Ramos (cell line): ENCODE measurements around the gene ARPP21.
"Not testable (repeated sequence)": the region's sequence is repeated elsewhere in the genome, so short reads cannot be mapped to it uniquely, and the experiment has no call there.

Experiments
- in situ Hi-C: fragments of 300-500 bp; cut with MboI; formaldehyde crosslinking; loops from one replicate; pipeline ENCODE4 v1.14.3; 2022; ENCODE audit warnings: low sequenced_read_pairs; ENCODE audit not compliant: unreplicated experiment

Gene ARPP21

DNA sequence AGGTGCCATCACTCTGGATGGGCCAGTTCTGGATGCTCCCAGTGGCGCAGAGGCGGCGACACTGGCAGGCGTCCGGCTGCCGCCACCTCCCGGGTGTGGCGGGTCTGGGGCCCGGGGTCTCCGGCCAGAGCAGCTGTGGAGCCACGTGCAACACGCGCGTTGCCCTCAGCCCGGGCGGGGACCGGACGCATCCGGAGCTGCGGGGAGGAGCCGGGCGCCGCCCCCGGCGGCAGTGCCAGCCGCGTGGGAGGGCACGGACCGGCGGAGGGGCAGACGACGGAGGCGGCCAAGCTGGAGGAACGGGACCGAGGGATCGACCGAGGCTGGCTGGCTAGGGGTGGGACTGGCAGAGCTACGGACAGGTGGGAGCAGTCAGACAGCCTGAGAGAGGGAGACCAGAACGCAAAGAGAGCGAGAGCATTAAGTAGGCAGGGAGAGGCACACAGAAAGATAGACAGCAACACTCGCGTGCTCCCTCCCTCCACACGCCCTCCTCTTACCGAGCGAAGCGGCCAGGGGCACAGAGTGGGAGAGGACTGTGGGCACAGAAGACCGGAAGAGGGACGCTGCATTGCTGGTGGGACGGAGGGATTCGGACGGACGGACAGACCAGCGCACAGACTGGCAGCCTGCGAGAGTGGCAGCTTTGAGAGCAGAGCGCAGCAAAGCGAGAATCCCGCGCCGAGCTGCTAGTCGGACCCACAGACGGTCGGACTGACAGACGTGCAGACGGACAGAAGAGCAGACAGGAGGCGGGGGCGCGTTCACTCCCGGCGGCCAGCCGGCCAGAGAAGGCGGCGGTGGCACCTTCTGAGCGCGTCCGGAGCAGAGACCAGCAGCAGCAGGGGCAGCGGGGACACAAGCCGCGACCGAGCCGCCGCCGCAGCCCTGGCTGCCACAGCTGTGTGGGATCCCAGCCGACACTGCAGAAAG, at the start of gene ARPP21:
Gene ARPP21, plus strand, starts transcription at position 272 of the 933 bp plus-strand sequence. CDS start 42,227 bp downstream, outside the sequence.
- in situ Hi-C loops = no loop called here

DNA sequence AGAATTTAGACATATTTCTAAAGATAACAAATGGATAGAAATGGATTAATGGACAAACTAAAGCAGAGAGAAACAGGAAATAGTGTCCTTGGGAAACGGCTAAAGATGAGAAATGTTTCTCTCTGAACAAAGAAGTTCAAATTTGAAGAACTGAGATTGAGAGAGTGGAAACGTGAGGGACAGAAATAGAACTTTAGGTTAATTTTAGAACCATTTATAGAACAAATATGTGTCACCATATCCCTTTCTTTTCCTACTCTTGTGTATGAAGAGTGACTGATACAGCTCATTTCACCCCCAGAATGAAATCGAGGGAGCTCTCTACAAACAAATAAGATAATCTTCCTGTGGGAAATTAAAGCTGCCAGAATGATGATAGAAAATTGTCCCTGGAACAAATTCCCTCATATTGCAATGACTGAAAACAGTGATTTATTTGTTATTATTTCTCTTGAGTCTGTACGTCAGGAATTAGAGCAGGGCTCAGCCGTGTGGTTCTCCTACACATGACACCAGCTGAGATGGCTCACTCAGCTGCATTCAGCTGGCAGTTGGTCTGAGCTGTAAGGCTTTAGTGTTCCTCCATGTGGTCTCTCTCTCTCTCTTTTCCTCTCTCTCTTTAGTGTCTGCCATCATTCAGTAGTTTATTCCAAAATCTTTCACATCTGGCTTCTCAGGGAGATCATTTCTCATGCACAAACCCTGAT, 46.6 kb upstream of the ARPP21 start:
- in situ Hi-C loops = no loop called here

DNA sequence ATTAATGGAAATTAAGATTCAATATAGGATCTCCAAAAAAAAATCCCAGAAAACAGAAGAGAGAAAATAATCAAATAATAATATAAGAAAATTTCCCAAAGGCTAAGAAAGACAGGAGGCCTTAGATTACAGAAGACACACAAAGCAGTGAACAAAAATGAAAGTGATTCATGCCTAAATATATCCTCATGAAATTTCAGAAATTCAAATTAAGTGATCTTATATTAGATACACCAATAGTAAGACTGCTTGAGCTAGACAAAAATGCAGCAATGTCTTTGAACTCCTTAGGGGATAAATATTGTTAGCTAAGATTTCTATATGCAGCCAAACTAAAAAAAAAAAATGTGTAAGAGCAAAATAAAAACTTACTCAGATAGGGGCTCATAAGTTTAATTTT, 44.6 kb upstream of the ARPP21 start:
- in situ Hi-C loops = no loop called here

DNA sequence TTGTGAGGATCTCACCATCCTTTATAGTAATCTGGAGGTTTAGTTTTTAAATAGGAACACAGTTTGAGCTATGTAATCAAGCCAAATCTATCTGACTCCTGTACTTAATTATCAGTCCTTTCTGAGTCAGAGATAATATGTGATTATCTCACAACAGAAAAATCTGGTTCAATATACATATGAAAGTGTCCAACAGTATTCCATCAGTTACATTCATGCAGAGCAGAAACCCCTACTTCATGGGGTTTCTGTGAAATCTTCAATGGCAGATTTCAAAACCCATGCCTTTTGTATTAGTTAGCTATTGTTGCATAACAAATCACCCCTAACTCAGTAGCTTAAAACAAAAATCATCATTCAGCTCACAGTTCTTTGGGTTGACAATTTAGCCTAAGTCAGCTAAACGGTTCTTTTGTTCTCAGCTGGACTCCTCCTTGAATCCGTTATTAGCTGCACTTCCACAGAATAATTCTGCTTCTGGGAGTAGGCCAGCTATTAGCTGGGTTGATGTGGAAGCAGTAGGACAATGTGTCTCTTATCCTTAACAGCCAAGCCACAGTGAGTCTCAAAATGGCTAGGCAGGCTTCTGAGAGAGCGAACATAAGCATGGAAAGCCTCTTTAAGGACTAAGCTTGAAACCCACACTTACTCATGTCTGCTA, 42.9 kb upstream of the ARPP21 start:
- in situ Hi-C loops = no loop called here

DNA sequence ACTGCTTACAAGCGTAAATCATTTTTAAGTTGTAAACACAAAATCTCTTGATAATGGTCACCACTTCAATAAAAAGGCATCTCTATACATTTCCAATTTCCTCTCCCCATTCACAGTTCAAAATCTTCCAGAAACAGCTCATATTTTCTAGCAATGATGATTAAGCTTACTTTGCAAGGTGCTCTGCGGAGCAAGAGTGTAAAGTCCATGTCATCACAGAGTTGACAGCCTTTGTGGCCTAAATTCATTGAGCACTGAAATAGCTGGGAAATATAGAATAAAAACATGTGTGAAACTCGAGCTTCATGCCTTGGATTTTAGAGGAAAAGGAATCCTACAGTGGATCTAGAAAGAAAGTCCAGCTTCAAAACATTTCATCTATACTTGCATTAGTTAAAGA, 41.8 kb upstream of the ARPP21 start:
- in situ Hi-C loops = no loop called here

DNA sequence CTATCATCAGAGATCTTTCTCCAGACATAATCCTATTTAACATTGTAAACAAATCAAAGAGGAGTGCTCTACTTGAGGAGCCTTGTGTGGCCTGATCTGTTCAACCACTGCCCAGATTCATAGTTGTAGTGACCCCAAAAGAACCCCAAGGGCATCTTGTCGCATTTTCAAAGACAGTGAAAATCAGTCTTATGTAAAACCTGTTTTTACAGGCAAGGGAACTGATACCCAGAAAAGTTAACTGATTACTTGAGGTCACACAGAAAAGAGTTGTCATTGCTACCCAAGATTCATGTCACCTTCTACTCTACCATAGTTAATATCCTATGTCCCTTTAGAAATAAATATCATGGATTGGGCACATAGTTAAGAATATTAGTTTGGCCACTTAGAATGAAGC, 40.5 kb upstream of the ARPP21 start:
- in situ Hi-C loops = no loop called here

DNA sequence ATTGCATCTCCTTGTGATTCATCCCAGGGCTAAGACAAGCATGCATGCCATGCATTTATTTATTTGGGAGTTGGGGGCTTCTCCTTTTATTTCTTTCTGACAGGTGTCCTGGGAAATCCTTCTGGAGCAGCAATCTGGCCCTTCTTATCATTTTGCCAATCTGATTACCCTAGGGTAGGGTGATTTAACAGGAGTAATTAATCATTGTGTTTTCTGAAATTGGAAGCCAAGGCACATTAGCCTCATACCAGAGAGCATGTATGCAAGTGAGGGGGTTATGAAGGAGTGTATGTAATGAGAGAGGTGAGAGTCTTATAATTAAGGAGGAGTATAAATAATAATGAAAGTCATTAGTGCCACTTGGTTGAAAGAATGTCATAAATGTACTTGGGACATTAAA, 37.4 kb upstream of the ARPP21 start:
- in situ Hi-C loops = no loop called here

DNA sequence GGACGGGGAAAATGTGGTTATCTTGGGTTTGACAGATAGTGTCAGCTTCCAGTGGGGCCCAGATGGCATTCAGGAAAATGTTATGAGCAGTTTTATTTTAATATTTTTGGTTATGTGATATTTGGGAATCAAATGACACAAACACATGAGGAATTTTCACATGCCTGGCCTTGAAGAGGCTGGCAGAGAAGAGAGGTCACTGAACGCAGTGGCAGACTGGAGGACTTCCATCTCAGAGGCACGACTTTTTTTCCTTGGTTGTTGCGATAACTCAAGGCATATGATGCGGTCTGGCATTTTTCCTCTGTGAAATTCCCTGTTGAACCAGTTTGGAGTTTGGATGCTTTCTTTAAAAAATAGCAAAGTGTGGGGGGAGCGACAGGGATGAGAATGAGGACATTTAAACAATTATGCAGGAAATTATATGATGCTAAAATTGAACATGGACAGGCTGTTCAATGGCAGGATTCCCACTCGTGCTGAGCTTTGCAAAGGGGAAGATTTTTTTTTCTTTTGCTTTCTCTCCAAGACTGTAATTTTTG, 36.9 kb upstream of the ARPP21 start:
- in situ Hi-C loops = no loop called here

DNA sequence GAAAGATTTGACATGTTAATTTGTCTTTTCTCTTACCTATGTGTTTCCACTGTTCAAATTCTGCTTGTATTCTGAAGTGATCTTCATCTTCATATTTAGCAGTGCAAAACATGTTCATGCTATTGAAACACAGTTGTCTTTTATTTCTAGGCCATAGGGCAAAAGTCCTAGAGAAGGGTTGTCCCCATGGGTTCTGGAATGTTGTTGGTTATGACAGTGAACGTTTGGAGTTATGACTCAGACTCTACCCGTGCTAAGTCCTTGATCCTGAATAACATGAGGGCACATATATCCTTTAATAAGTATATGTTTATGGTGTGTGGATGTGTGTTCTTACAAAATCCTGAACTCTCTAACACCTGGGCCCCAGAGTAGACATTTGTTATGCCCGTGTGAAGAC, 23.0 kb upstream of the ARPP21 start:
- in situ Hi-C loops = no loop called here

DNA sequence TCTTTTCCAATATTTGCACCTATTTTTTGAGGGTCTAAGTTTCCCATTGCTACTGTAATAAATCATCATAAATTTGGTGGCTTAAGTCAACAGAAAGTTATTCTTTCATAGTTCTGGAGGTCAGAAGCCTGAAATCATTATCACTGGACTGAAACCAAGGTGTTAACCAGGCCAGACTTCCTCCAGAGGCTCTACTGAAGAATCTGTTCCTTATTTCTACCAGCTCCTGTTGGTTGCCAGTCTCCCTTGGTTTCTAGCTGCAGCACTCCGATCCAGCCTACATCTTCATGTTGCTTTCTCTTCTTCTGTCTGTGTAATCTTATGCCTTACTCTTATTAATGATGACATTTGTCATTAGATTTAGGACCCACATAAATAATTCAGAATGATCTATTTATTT, 22.0 kb upstream of the ARPP21 start:
- in situ Hi-C loops = no loop called here

DNA sequence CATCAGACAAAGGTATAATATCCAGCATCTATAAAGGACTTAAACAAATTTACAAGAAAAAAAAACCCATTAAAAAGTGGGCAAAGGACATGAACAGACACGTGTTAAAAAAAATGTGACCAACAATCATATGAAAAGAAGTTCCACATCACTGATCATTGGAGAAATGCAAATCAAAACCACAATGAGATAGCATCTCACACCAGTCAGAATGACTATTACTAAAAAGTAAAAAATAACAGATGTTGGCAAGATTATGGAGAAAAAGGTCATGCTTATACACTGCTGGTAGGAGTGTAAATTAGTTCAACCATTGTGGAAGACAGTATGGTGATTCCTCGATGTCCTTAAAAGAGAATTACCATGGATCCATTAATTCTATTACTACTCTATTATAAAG, 19.1 kb upstream of the ARPP21 start:
- in situ Hi-C loops = not testable (repeated sequence)

DNA sequence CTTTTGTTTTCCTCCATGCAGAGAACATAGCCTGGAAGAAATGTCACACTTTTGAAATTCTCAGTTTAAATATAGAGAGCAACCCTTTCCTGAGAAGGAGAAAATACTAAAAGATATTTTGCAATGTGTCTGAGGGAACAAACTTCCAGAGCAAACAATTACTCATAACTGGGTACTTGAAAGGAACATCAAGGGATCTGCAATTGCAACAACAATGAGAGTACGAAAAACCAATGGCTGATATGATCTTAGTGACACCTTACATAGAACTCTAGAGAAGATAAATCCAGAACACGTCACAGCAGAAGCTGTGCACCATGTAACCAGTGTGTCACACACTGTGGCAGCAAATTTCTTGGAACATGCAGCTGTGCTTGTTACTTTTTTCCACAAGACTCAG, 14.6 kb upstream of the ARPP21 start:
- in situ Hi-C loops = no loop called here

DNA sequence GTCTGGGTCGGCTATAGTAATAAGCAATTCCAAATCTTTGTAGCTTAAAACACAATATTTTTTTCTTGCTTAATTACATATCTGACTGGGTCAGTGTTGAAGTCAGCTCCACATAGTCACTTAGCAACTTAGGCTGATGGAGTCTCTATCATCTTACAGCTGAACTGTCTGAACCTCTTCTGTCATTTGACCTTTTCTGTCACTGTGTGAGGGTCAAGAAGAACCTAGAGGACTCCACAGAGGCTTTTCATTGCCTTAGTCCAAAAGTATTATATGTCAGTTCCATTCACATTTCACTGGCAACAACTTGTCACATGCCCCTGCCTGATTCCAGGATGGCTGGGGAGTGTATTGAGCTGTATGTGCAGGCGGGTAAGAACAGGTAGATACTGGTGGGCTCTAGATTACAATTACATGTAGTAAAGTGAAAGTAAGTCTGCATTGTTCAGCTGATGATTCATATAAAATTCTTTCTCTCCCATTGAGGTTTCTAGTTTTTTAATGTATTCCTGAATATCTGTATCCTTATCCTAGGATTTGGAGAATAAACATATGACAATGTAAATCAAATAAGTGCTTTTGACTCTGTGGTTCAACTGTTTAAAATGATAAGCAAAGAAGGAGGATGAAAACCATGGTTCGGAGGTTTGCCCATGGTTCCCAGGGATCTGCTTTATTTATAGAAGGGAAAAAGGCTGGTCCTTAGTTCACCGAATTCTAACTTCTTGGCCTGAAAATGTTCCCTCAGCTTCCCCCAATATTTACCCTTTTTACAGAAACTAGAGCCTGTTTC, 5.8 kb upstream of the ARPP21 start:
- in situ Hi-C loops = no loop called here

DNA sequence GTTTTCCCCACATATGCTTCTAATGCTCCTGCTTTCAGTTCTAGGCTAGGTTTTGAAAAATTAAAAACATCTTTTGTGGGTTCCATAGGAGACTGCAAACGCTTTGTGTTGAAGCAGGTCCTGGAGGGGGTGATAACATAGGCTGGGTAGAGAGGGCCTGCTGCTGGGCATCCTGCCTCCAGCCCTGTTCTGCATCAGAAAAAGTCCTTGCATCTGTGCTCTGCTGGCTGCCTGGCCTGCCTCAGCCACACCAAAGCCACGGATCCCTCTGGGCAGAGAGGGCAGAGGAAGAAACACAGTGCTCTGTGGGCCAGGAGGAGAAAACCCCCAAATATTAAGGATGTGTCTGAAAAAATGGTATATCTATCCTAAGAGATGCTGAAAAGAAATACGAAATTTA, 3.9 kb upstream of the ARPP21 start:
- in situ Hi-C loops = no loop called here

DNA sequence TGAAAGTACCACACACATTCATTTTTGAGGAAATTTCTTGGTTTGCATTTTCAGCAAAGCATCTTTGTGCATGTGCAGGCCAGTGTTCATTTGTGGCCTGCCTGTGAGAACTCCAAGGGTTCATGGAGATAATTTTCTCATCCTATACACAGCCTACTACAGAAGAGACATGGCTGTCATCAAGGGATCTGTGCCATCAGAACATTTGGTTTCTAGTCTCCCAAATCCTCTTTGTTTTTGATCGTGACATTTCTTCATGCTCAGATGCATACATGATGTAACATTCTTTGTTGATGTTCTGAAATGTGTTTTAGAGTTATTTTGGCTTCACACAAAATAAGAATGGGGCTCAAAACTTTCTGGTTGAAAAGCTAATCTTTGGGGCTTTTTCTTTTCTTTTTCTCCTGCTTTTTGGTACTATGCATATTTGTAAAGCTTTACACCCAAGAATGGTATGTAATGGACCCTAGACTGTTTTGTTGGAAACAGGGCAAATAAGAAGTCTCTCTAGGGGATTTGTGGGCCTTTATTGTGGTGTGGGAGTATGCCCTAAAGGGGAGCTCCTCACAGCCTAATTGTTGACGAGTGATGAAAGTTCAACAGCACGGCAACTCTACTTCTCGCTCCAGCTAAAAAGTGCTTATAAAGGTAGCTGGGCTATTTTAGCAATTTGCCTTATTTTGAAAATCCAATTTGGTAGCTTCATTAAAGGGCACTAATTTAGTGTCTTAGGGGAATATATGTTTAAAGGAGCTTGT, 3.2 kb upstream of the ARPP21 start:
- in situ Hi-C loops = no loop called here

DNA sequence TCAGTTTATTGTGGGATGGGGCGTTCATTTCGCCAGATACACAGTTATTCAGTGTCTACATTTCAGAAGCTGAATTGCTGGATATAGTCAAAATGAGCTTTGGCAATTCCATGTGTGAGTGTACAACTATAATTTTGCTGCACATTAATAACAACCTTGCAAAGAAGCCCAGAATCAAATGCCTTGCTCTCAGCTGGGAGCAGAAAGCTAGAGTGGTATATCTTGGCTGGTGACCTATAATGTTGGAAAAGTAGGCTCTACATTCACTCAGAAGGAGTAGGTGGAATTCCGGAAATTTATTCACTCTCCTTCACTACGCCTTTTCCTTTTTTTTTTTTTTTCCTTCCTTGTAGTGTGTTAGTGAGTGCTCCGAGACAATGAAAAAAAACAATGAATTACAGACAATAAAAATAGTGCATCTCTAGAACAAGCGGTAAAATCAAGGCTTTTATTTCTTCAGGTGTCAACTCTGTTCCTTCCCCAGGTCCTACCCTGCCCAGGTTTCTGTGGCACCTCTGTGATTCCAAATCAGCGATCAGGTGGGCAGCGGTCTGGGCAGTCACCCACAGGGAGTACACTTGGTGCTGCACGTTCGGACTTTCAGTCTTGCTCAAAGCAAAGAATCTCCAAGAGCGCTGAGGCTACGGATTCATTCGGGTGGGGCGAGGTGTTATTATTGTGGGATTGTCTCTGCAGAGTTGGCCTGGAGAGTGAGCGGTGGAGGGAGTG, 910 bp upstream of the ARPP21 start:
- in situ Hi-C loops = no loop called here

DNA sequence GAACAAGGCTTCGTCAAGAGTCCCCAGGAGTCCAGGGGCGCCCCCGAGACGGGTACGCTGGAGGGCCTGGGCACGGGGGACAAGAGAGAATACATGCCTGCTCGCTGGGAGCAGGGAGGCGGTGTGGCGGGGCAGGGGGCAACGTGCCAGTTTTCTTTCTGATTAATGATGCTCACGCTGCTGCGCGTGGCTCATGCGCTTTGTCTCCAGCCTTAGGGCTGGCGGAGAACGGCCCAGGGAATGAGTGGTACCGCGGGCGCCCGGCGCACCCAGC, 408 bp upstream of the ARPP21 start:
- in situ Hi-C loops = no loop called here

DNA sequence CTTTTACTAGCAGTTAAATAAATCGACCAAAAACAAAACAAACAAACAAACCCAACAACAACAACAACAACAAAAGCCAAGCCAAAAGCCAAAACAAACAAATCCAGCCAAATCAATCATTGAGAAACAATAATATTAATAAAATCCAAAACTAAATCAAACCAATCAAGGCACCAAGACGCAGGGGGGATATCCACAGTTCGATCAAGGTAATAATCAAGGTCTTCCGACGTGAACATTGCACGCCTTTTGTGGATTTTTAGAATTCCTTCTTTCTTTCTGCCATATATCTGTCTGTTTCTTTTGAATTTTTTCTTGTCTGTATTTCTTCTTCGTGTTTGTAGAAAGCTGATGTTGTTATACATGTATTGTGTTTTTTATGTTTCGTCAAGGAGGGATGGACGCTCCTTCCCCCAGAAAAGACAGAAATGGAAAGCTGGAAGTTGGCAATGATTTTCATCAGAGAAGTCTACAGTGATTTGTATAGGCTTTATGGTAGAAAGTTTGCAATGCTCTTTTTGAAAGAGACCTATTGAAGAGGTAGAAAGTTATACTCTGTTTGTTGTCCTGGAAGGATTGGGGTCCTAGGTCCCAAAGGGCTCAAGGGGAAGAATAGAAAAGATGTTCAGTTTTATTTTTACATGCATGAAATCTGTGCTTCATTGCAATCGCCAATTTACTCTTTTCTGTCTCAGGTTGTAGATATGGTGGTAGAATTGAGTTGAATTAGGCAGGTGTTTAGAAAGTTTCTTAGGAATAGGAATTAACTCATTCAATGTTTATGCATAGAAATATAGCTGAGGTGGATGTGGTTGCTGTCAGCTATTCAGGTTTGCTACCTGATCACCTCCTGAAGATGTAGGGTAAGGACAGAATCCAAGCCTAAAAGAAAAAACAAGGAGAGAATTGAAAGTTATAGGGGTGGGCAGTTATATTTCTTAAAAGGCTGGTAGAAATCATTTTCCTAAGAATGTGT, 1.2 kb downstream of the ARPP21 start:
- in situ Hi-C loops = no loop called here
